Lung microvascular endothelial cell (primary cell): ENCODE results near the gene UVRAG. TPM values are rescaled to one million over a fixed set of nuclear protein-coding genes. Genes with fewer than 3 reads are reported as not detected.

Source experiments
- DNase-seq, 2 donors: peaks; one replicate each; pipeline versions ENCODE4 v3.0.0 to v3.0.0-alpha.2; 2010; ENCODE audit warnings: low read depth in 2 of 2
- total RNA-seq: library from RNA; depleted of rRNA; stranded (reverse); fragments of >200 nt; gene quantifications from 2 replicates; pipeline ENCODE4 v1.2.1, GENCODE V29; 2014

UVRAG gene
- total RNA-seq, 1 donor from 2014 or later = 60.7 TPM

- DNase-seq = no peak
Measured at GRCh38 chr11:76188873-76189272, 373.9 kb downstream of the UVRAG start.

- no peak for DNase-seq
Measured at GRCh38 chr11:76189682-76190081, 374.7 kb downstream of the UVRAG start.

DNA sequence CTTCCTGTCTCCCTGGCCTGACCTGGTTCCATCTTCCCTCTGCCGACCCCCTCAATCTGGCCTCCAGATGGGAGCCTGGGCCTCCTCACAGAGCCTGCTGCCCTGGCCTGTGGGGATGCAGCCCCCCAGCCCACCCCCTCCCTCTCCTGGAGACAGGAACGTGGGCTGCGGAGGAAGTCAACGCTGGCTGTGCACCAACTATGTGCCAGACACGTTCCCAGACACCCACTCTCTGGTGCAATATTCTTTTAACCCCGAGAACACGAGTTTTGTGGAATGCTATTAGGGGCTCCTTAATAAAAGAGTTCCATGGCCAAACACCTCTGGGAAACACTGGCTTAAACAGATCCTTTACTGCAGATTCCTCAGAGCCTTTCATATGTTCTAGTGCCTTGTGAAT lies 375.4 kb downstream of the UVRAG start:
- no peak for DNase-seq

Other genes starting within 250 kb of the UVRAG start
- 0.20 and 0.22 TPM in 2 replicates for gene MAP6, start 146.2 kb upstream of the UVRAG start, total RNA-seq
- not detected in 2 replicates for gene MOGAT2, start 97.4 kb upstream of the UVRAG start, total RNA-seq
- gene DGAT2, start 46.4 kb upstream of the UVRAG start, total RNA-seq = 0.60 and 1.1 TPM in 2 replicates